GM18867 (cell line): ENCODE data around the gene MAP1LC3A.

ENCODE experiments used
- ATAC-seq: cut with Tn5 transposase; IDR thresholded peaks from one replicate; pipeline ENCODE4 v1.9.1; 2021; ENCODE audit warnings: mild to moderate bottlenecking, moderate library complexity; ENCODE audit not compliant: unreplicated experiment

Gene MAP1LC3A

GRCh38 chr20:34528921-34529297 is 29.6 kb upstream of the MAP1LC3A start:
- no peak for ATAC-seq

DNA sequence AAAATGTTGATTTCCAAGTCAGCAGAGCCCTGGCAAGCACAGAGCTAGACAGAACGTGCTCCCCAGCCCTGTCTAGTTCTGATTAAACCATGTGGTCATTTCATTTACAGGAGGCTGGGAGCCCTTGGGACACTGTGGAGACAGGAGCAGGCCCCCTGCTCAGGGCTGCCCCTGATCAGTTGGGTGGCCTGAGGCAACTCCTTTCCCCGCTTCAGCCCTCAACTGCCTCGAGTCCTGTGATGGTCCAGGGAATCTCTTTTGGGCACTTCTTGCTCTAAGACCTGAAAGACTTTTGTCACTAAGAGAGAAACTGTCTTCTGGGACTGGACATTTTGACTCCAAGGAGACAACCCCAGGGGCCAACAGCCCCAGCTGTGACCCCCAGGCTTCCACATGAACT is 28.8 kb upstream of the MAP1LC3A start:
- ATAC-seq = no peak

DNA sequence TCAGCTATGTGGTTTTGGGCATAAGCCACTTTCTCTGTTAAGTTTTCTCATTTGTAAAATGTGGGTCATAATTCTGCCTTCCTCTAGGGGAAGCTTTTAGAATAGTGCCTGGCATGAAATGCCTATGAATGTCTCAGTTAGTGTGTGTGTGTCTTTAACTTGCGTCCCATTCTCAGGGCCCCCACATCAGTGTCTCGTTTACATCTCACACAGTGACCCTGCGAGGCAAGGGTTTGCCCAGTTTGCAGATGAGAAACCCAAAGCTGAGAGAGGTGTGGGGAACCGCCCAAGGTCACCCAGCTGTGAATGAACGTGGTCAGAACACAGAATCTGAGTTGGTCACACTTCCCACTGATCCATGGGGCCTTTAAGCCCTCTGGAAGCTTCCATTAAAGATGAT is 28.2 kb upstream of the MAP1LC3A start:
- no peak for ATAC-seq

DNA sequence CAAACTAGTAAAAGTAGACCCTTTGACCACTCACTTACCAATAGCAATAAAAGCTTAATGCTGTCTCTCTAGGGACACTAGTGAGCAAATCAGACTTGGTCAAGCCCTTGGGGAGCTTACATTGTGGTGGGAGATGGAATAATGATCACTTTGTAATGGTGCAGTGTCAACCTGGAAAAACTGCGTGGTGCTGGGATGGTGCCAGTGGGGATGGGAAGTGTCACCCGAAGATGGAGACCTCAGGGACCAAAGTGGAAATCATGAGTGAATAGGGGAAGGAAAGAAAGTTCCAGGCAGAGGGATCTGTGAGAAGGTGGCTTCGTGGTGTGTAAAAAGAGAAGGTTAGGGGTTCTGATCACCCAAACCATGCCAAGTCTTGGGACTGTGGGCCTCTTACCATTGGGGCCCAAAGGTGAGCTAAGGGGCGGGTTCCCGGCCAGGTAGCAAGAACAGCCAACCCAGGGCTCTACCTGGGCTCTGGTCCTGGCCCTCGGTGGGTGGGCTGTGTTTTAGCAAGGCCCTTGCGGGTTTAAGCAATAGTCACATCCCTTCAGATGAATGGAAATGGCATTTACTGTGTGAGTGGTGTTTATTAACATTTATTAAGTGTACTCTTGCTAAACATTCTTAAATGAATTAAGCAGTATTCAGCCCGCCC is 26.8 kb upstream of the MAP1LC3A start:
- no peak for ATAC-seq

- no peak for ATAC-seq
Measured at GRCh38 chr20:34532320-34532719, 26.2 kb upstream of the MAP1LC3A start.

DNA sequence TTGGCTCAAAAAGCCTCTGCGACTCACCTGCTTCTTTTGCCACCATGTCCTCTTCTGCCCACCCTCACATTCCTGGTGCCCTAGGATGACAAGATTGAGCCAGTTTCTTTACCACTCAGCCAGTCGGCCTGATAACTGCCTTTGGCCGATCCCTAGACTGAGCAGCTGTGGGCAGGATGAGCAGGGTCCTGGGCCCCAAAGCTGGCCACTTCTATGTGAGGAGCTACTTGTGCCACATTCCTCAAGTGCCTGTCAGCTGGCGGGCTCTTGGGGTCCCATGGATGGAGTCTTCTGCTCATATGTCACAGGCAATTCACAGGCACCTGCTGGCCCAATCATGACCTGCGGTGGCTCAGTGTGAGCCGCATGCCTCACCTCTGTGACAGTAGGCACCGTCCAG is 25.8 kb upstream of the MAP1LC3A start:
- ATAC-seq = no peak

DNA sequence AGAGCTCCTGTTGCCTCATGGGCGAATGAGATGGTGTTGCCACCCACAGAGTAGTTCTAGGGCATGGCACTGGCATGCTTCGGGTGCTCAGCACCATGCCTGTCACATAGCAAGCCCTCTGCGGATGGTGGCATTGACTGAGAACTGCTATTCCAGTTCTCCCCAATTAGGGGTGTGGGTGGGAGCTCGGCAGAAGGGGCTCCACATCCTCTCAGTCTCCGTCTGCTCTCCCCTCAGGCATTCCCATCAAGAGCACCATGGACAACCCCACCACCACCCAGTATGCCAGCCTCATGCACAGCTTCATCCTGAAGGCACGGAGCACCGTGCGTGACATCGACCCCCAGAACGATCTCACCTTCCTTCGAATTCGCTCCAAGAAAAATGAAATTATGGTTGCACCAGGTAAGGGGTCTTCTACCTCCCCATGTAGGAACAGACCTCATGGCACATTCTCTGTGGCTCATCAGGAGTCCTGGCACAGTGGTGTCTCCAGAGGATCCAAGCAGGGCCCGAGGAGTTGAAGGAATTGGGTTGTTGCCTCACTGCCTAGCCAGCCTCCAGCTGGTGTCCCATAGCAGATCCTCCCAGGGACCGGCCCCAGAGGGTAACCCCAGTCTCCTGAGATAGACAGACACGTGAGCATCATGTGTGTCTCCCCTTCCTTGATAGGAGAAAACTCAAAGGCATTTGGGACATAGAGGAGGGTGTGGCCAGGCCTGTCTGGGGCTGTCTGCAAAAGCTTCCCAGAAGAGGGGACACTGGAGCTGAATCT is 23.9 kb upstream of the MAP1LC3A start:
- no peak for ATAC-seq

DNA sequence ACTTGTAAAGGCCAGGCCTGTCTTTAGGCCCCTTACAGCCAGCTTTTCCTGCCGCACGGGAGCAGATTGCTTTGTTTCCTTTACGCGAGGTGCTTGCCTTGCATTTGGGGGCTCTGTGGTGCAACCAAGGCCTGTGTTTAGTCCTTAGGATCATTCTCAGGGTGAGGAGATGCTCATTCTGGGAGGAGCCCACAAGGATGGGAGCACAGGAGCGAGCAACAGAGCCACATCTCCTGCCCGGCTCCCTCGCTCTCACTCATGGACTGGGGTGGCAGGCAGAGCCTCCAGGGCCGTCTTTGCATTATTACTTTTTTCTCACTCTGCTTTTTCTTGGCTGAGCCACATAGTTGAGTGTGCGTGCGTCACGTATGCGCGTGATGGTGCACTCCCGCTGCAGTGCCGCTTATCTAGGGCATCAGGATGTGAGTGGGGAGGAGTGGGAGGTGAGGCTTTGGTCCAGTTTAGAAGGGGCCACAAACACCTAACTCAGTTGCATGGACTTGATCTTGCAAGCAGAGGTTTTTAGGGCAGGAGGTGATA is 23.1 kb upstream of the MAP1LC3A start:
- no peak for ATAC-seq

GRCh38 chr20:34535857-34536256 is 22.7 kb upstream of the MAP1LC3A start:
- no peak for ATAC-seq

DNA sequence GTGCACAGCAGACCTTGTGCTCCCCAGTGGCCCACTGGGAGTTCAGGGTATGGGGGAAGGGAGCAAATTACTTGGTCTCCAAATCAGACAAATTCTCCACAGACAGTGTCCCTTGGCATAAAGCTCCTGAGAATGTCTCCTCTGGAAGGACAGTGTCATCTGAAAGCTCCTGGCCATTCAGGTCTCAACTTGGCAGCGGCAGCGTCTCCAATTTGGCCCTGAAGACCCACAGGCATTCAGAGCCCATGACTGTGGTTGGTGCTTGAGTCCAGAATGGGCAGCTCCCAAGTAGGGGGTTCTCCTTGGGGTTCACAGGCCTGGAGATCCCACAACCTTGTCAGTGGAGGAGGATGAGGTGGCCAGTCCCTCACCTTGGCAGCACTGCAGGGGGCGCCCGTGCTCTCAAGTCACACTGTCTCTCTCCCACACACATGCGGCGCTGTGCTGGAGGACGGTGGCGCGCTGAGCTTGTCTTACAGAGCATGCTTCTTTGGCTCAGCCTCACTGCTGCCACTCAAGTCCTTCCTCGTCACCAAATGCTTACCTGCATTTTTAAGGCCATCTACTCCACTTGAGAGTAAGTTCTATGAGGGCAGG is 21.6 kb upstream of the MAP1LC3A start:
- no peak for ATAC-seq

DNA sequence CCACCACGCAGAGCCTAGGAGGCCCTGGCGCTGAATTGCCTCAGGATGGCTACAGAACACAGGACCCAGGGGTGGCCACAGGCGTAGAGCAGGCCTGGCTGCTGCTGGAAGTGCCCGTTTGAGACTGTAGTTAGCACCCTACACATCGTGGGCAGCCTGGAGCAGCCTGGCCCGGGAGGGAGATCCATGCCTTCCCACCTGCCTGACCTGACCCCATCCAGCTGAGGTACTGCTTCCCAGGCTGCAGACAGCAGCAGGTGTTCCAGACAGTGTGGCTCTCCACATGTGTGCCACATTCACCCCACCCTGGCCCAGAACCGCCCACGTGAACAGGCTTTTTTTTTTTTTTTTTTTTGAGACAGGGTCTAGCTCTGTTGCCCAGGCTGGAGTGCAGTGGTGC is 20.9 kb upstream of the MAP1LC3A start:
- no peak for ATAC-seq

DNA sequence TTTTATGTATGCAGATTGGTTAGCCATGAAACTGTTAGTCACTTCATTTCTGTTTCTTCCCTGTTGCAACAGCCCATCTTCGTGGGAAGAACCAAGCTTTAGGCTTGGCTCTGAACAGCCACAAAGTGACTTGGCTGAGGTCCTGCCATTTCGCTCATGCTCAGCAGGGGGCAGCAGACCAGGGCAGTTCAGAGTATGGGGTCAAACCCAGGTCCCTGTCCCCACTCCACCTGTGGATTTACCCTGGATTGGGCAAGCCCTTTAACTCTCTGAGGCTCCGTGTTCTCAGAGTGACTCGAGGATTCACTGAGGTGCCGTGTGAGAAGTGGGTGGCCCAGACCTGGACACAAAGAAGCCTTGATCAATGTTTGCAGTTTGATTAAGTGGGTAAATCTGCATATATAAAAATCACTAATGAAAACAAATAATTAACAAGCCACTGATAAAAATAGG is 19.8 kb upstream of the MAP1LC3A start:
- no peak for ATAC-seq

- ATAC-seq = no peak
Measured at GRCh38 chr20:34539756-34540155, 18.8 kb upstream of the MAP1LC3A start.

DNA sequence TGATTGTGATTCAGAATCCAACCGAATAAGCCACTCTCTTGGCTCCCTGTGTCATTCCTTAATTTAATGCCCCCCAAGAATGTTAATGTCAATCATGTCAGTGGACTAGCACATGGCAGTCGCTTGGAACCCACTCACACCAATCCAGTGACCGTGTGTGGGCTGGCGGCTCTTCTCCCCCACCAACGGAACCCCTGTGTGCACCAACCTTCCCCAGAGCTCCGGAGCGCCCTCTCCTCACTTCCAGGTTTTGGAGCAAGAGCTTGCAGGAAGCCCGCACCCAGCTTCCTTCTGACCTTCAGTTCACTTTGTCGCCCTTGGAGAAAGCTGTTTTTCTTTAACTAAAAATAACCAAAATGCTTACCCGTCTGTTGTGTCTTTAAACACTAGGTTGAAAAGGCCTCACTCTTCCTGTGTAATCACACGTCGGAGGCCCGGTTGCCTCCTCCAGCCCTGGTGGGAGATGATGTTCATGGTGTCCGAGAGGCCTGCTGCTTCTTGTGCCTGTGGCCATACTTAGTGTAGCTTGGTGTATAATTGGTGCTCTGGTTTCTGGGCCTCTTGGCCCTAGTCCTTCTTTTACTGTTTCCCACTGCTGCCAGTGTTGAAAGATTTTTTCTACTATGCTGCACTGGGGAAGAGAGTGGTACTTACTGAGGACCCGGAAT is 17.8 kb upstream of the MAP1LC3A start:
- ATAC-seq = no peak

GRCh38 chr20:34541264-34541901 is 17.1 kb upstream of the MAP1LC3A start:
- ATAC-seq = no peak

GRCh38 chr20:34541917-34542316 is 16.6 kb upstream of the MAP1LC3A start:
- no peak for ATAC-seq

- no peak for ATAC-seq
Measured at GRCh38 chr20:34542439-34542838, 16.1 kb upstream of the MAP1LC3A start.

DNA sequence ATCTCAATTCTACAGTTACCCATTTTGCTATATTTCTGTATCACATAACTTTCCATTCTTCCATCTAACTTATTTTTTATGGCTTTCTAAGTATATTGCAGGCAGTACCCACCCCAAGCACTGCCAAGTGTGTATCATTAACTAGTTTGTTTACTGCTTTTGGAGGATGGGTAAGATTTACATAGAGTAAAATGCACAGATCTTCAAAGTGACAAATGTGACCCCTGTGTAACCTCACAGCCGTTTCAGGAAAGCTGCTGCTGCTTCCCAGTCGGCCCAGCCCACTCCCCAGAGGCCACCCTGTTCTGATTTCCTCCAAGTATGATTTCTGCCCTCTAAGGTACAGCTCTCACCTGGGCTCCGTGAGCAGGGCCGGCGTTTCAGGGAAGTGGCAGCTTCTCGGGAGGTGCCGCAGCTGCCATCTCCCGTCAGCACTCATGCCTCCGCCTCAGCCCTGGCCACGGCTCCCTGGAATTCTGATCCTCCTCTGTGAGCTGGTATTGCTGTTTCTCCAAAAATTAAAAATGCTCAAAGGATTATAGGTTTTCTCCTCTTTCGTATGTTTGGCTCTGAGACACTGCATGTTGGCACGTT is 15.0 kb upstream of the MAP1LC3A start:
- ATAC-seq = no peak

- no peak for ATAC-seq
Measured at GRCh38 chr20:34544109-34544796, 14.3 kb upstream of the MAP1LC3A start.

GRCh38 chr20:34546751-34547181 is 11.8 kb upstream of the MAP1LC3A start:
- ATAC-seq = no peak
